Umbilical cord (tissue), 2 donors: ENCODE measurements around the gene KCNIP4. TPM values are rescaled to one million over a fixed set of nuclear protein-coding genes. Genes with fewer than 3 reads are reported as not detected.

Source experiments
- DNase-seq: peaks from one replicate; pipeline ENCODE4 v3.0.0-alpha.2; 2015; ENCODE audit warnings: low spot score
- total RNA-seq: library from RNA; depleted of rRNA; stranded (reverse); fragments of >200 nt; gene quantifications from one replicate; pipeline ENCODE4 v1.2.3, GENCODE V29; 2014; ENCODE audit warnings: low replicate concordance; ENCODE audit not compliant: insufficient read depth

The KCNIP4 gene
- total RNA-seq, 1 donor from 2014 or later: 9.1 TPM

GRCh38 chr4:21192367-21192766, 756.2 kb downstream of the KCNIP4 start:
- DNase-seq: no peak

DNA sequence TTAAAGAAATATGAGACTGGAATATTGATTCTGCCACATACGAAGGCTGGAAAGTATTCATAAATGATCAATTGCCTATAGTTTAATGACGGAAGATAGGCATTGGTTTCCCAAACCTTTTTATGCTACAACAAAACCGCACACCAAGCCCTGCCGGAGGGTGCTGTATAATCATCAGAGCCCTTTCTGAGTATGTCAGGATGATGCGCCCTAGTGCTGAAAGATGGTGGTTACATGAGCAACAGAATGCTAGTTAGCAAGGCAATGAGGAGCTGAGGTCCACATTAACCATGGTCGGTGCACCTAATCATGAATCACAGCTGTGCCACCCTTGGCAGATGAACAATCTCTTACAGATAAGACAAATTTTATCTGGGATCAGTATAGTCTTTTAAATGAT, 757.3 kb downstream of the KCNIP4 start:
- DNase-seq: no peak

DNA sequence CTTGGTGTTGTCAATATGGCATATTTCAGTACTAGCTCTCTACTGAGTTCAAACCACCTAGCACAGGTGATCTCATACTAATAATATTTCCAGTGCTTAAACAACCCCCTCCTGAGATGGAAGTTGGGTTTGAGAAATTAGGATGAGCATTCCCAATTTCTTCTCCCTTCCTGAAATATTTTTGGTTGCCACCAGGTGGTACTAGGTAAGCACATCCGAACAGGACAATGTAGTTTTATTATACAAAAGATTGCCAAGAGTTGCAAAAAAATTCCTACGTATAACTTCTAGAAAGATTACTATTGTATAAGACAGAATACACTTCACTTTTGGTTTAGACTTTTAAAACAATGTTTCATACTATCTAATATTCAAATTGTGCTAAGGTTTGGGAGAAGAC, 763.8 kb downstream of the KCNIP4 start:
- DNase-seq: no peak

DNA sequence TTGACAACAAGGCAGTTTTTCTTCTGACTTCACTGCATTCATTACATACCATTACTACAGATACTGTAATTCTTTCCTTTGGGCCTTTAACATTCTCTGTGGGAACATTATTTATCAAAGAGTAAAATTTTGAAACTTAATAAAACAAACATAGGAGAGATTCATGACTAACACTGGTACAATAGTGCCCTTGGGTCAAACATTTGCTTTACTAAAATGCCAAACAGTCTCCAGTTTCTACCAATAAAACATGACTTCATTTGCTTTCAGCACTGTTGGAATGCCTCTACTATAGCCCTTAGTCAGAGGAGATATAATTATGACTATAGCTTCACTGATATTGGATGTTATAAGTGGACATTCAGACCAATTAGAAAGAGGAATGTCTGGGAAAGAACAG, 766.9 kb downstream of the KCNIP4 start:
- no peak for DNase-seq

- no peak for DNase-seq
Observed at GRCh38 chr4:21177871-21178270, 770.7 kb downstream of the KCNIP4 start.

GRCh38 chr4:21177092-21177491, 771.5 kb downstream of the KCNIP4 start:
- no peak for DNase-seq

DNA sequence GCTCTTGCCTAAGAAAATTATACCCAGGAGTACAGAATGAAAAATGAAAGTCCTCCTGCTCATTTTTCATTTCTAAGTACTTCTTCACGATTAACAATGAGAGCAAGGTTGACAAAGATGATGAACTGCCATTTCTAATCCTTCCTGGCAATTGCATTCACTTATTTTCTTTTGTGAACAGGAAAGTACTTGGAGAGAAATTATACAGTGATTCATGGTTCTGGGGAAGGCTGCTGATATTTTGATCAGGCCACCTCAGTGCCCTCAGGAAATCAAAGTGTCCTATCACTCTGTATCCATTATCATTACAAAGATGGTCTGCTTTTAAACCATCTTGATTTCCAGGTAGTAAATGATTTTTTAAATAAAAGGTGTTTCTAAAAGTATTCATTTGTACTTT, 780.9 kb downstream of the KCNIP4 start:
- DNase-seq: no peak

DNA sequence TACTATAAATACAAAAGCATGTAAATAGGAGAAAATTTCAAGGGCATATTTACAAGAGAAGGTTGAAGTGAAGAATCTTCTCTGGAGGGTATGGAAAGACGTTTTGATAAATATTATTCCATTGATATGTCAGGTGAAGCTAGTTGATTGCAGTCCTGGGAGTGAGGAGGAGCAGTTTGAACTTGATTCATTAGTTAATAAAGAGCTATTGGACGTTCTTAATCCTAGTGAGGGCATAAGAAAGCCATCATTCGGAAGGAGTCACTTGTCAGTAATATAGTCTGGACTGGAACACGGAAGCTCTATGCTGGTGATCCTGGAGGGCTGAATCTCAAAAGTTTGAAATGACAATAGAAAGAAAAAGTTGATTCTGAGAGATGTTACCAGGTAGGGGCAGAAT, 793.2 kb downstream of the KCNIP4 start:
- DNase-seq: no peak

DNA sequence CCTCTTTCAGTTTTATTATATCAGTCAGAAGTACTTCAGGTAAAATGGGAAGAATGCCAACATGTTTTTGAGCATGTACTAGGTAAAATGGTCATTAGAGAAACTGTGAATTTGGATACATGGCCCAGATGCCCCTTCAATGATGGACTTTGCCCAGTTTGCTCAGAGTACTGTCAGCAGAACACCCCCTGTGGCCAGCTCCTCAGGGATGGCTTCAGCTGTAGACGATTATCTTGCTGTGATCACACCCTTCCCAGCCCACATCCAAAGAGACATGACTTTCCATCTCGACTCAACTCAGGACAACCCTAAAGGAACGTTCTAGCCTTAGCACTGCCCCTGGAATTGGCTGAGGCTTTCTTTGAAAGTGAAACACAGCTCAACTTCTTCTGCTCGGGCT, 809.2 kb downstream of the KCNIP4 start:
- no peak for DNase-seq

DNA sequence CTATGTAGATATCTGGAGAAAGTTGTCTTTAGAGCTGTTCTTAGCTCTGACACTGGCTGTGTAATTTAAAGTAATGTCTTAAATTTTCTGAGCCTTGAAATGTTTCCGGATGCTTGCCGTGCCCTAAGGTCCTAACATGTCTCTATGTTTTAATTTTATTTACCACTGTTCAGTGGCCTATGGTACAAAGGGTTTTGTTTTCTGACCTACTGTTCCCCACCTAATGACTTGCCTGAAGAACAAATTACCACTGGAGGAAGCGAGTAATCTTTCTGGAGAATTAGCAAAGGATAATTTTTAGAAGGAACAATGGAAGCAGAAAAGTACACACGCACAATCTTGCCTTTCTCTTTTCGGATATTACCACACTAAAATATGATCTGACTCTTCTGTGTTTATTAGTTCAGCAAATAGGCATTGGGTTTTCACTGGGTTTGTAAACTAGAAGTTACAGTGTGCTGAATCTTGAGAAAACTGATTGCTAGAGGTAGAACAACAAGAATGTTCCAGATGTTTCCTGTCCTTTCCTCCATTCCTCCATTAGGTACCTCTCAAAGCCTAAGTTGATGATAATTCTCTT, 812.4 kb downstream of the KCNIP4 start:
- DNase-seq: no peak

DNA sequence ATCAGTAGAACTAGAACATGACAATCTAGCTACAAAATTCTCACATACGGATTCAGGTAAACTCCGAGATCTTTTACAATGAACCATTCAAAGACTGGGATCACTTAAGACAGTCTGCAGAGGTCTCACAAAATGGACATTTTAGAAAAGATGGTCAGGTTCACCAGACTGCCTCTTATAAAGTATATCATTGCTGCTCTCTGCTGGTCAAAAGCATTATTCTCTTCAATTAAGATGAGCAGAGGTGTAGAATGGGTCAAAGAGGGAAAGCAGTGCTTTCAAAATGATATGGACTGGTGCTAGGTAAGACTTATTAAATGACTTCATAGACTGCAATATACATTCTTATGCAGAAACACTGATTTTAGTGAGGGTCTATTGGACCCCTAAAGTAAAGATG, 813.6 kb downstream of the KCNIP4 start:
- peak; percentile 53 for DNase-seq

DNA sequence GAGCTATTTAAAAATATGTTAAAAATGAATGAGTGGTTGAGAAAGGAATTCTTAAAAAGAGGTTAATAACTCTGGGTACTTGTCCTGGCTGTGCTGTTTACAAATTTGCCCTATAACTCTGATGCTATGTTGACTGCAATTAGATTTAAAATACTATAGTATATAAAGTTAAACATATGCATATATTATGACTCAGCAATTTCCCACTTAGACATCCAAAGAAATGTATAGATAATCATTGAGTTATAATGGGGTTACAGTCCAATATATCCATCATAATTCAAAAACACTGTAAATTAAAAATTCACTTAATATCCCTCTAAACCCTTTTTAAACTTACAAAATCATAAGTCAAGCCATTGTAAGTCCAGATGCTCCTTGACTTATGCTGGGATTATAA, 818.0 kb downstream of the KCNIP4 start:
- no peak for DNase-seq

DNA sequence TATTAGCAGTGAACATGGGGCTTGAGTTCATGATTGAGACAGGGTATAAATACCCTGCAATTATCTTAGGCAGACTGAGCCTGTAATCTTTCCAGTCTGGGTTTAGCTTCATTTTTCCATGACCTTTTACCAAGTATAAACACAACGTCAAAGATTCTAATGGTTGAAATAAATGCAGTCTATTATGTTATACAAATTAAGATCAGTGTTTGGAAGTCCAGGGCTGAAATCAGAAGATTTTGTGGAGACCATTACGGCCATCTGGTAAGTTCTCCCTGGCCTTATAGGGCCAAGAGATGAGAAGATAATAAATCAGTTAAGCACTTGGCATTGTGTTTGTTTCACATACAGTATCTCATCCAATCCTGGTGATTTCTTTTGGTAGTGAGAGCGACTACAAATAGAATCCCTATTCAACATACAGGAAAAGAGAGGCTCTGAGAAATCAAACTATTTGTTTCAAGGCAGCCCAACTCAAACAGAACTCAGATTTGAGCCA, 822.5 kb downstream of the KCNIP4 start:
- DNase-seq: peak; percentile 89

GRCh38 chr4:21118301-21118700, 830.3 kb downstream of the KCNIP4 start:
- no peak for DNase-seq

DNA sequence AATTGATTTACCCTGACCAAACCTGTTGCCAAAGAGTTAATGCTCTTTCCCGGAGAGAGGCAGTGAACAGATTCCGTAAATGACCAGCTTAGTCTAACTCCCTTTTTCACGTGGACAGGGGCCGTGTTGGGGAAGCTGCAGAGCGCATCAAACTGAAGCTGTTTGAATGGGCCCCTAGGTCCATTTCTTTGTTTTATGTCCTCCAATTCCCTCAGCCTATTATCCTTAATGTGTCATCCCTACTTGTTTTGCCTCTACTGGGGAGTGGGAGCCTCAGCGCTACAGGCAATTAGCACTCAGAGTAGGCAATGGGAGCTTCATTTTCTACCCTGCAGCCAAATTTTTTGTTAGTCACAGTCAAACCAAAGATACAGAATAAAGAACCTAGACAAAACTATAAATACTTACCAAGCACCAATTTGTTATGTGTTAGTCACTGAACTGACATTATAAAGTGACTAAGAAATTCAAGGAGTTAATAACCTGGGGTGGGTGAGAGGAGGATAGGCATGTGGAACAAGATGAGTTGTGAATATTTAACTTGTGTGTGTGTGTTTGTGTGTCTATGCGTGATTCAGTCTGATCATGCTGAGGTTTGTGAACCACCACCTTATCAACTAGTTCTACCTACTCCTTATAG, 830.9 kb downstream of the KCNIP4 start:
- DNase-seq: no peak

- peak; percentile 91 for DNase-seq
Observed at GRCh38 chr4:21113496-21114223, 834.9 kb downstream of the KCNIP4 start.

GRCh38 chr4:21102667-21103066, 845.9 kb downstream of the KCNIP4 start:
- no peak for DNase-seq

- no peak for DNase-seq
Observed at GRCh38 chr4:21097865-21098264, 850.7 kb downstream of the KCNIP4 start.

DNA sequence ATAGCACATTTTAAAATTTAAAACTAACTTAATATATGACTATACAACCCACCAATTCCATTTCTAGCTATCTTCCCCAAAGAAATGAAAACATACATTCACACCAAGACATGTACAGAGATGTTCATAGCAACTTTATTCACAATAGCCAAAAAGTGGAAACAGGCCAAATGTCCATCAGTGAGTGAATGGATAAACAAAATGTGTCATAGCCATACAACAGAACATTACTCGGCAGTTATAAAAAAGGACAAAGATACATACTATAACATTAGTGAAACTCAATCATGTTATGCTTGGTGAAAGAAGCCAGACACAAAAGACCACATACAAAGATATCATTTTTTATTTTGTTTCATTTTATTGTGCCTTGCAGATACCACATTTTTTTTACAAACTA, 851.5 kb downstream of the KCNIP4 start:
- DNase-seq: no peak

DNA sequence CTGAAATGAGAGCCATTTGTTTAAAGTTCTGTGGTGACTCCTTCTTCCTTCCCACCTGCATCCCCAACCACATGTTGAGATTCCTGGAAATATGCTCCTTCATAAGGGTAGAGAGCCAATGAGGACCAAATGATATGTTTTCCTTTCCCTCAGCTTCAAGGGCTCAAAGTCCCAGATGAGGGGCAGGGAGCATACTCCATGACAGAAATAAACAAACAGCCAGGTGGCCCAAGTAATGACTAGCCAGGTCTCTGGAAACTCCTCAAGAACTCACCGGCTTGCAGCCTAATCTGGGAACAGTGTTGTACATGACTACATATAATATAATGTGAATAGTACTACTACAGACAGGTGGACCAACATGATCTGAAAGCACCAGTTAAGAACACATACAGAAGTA, 856.0 kb downstream of the KCNIP4 start:
- DNase-seq: no peak

- no peak for DNase-seq
Observed at GRCh38 chr4:21090094-21090666, 858.4 kb downstream of the KCNIP4 start.

- DNase-seq: no peak
Observed at GRCh38 chr4:21083413-21083812, 865.2 kb downstream of the KCNIP4 start.

- DNase-seq: no peak
Observed at GRCh38 chr4:21077967-21078366, 870.6 kb downstream of the KCNIP4 start.
